Ureter (tissue), 1 donor: Measurements from ENCODE around the gene NHSL1. TPM values are rescaled to one million over a fixed set of nuclear protein-coding genes. Genes with fewer than 3 reads are reported as not detected.

Experiments
- DNase-seq: peaks from one replicate; pipeline ENCODE4 v3.0.0-alpha.2; 2020; ENCODE audit warnings: low spot score
- total RNA-seq: library from RNA; stranded (reverse); gene quantifications from one replicate; pipeline ENCODE4 v1.2.4, GENCODE V29; 2023
- donor health status: DM: yes; HTN: yes; CAD: no.

NHSL1 gene
- total RNA-seq, 1 donor from 2014 or later: 25.1 TPM

- DNase-seq: no peak
These were observed 42.9 kb downstream of the NHSL1 start for GRCh38 chr6:138456401-138456790.

GRCh38 chr6:138455746-138456400 lies 43.4 kb downstream of the NHSL1 start:
- no peak for DNase-seq

GRCh38 chr6:138454981-138455706 lies 44.1 kb downstream of the NHSL1 start:
- no peak for DNase-seq

- no peak for DNase-seq
These were observed 48.3 kb downstream of the NHSL1 start for GRCh38 chr6:138451043-138451442.

- no peak for DNase-seq
These were observed 48.8 kb downstream of the NHSL1 start for GRCh38 chr6:138450445-138450844.

GRCh38 chr6:138446821-138447220 lies 52.5 kb downstream of the NHSL1 start:
- DNase-seq: no peak

GRCh38 chr6:138443979-138444378 lies 55.3 kb downstream of the NHSL1 start:
- DNase-seq: no peak

- DNase-seq: no peak
These were observed 56.6 kb downstream of the NHSL1 start for GRCh38 chr6:138442663-138443062.

- no peak for DNase-seq
These were observed 57.3 kb downstream of the NHSL1 start for GRCh38 chr6:138441965-138442364.

GRCh38 chr6:138440758-138441357 lies 58.4 kb downstream of the NHSL1 start:
- no peak for DNase-seq

- no peak for DNase-seq
These were observed 59.0 kb downstream of the NHSL1 start for GRCh38 chr6:138440296-138440695.

- DNase-seq: no peak
These were observed 59.7 kb downstream of the NHSL1 start for GRCh38 chr6:138439546-138439945.

- DNase-seq: no peak
These were observed 64.4 kb downstream of the NHSL1 start for GRCh38 chr6:138434925-138435324.

GRCh38 chr6:138434096-138434495 lies 65.2 kb downstream of the NHSL1 start:
- DNase-seq: no peak

- no peak for DNase-seq
These were observed 67.3 kb downstream of the NHSL1 start for GRCh38 chr6:138432063-138432356.

GRCh38 chr6:138431256-138432062 lies 67.8 kb downstream of the NHSL1 start:
- no peak for DNase-seq

- no peak for DNase-seq
These were observed 68.7 kb downstream of the NHSL1 start for GRCh38 chr6:138430361-138431145.

GRCh38 chr6:138429761-138430160 lies 69.5 kb downstream of the NHSL1 start:
- DNase-seq: no peak

- no peak for DNase-seq
These were observed 70.2 kb downstream of the NHSL1 start for GRCh38 chr6:138428944-138429598.

GRCh38 chr6:138427701-138428100 lies 71.6 kb downstream of the NHSL1 start:
- DNase-seq: no peak

GRCh38 chr6:138426500-138427123 lies 72.7 kb downstream of the NHSL1 start:
- DNase-seq: no peak
